Hindlimb muscle (tissue), 1 donor: Measurements from ENCODE around the gene ZNF473. TPM values are rescaled to one million over a fixed set of nuclear protein-coding genes. Genes with fewer than 3 reads are reported as not detected.
"Not testable (repeated sequence)": the region's sequence is repeated elsewhere in the genome, so short reads cannot be mapped to it uniquely, and the experiment has no call there.

Experiments used
- DNase-seq: peaks from one replicate; pipeline ENCODE4 v3.0.0-alpha.2; 2013
- polyA plus RNA-seq: library from polyadenylated mRNA; unstranded; fragments of 120-200 nt; gene quantifications from one replicate; pipeline ENCODE4 v1.2.1, GENCODE V29; 2013; ENCODE audit not compliant: insufficient read length

ZNF473 gene
- polyA plus RNA-seq, 1 donor = 8.0 TPM

DNA sequence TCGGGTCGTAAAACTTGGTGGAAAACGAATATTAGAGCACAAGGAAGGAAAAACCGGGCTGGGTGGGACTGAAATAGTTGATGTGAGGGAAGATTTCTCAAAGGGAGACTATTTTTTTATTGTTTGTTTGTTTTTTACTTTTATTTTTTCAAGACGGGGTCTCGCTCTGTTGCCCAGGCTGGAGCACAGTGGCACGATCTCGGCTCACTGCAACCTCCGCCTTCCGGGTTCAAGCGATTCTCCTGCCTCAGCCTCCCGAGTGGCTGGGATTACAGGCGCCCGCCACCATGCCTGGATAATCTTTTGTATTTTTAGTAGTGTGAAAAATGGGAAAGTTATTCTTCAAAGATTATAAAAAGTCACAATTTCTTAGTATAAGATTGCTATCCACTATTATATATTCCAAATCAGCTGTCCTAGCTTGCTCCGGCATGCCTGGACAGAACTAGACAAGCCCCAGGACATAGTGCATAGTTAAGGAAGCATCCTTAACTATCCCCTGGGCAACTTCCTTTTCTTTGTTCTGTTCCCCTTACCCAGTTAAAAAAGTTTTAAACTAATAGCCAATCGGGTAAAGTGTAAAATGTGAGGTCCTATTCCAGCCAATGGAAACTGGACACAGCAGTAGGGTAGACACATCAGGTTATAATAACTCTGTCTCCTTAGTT lies 25.6 kb downstream of the ZNF473 start:
- not testable (repeated sequence) for DNase-seq

DNA sequence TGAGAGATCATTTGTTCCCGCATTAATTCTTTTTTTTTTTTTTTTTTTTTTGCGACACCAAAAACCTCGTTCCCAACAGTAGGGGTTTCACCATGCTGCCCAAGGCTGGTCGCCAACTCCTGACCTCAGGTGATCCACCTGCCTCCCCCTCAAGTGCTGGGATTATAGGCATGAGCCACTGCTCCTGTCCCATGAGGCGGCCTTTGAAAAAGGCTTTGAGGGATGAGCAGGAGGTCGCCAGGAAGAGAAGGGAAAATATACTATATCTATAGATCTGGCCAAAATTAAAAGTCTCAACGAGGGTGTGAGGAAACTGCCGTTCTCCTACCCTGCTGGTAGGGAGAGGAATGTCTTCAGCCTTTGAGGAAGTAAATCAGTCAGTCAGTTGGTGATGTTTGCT lies 26.2 kb downstream of the ZNF473 start:
- no peak for DNase-seq

DNA sequence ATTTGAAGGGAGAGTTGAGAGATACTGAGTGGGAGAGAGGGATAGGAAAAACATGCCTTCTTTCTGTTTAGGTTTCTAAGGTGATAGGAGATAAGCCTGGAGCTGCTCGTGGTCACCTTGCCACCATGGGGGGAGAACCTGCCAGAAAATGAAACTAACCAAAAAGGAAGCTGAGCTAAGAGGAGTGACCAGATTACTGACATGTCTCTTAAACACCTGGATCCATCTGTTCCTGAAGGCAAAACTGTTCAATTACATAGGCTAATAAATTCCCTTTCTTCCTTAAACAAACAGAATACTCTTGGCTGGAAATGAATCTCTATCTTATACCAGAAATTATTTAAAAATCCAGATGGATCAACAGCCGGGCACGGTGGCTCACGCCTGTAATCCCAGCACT lies 27.3 kb downstream of the ZNF473 start:
- no peak for DNase-seq

DNA sequence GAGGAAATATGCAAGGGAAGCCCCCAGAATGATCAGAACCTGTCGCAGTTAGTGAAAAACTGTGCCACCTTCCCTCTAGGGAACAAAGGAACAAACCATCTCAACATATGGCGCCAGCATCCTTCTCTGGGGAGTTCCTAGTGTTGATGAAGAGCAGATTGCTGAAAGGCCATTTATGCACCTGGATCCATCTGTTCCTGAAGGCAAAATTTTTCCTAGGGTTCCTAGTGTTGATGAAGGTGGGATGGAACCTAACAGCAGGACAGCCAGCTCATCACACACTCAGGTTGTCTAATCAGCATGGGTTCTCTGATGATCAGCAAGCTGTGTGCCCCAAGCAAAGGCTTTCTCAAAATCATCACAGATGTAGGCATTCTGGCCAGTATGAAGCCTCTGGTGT lies 32.6 kb downstream of the ZNF473 start:
- DNase-seq = no peak

DNA sequence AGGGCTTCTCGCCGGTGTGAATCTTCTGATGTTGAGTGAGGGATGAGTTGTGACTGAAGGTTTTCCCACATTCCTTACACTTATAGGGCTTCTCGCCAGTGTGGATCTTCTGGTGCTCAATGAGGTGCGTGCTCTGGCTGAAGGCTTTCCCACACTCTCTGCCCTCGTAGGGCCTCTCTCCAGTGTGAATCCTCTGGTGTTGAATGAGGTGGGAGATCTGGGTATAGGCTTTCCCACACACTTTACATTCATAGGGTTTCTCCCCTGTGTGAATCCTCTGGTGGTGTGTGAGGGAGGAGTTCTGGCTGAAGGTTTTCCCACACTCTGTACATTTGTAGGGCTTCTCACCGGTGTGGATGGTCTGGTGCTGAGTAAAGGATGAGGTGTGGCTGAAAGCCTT lies 33.2 kb downstream of the ZNF473 start:
- no peak for DNase-seq

DNA sequence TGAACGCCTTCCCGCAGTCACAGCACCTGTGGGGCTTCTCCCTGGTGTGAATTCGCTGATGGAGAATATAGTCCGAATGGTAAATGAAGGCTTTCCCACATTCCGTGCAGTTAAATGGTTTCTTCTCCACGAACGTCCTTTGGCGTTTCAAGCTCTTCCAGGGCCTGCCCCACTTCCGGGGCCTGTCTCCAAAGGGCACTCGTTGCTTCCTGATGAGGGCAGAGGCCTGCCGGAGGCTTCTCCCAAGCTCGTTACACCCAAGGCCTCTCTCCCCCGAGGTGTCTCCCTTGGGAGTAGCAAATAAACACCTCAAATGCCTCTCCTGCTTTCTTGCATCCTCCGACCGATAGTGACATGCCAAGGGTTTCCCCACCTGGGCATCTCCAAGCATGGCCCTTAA lies 34.3 kb downstream of the ZNF473 start:
- no peak for DNase-seq

DNA sequence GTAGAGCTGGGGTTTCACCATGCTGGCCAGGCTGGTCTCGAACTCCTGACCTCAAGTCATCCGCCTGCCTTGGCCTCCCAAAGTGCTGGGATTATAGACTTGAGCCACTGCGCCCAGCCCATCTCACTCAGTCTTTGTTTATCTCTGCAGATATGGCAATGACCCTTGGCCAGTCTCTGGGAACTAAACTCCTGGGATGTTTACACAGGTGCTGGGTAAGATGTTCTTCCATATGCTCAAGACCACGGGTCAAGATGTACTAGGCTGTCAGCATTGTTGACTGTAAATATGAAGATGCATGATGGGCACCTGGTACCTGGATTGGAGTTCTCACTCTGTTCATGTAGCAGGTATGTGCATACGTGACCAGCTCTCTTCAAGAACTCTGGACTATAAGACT lies 35.8 kb downstream of the ZNF473 start:
- DNase-seq = no peak

DNA sequence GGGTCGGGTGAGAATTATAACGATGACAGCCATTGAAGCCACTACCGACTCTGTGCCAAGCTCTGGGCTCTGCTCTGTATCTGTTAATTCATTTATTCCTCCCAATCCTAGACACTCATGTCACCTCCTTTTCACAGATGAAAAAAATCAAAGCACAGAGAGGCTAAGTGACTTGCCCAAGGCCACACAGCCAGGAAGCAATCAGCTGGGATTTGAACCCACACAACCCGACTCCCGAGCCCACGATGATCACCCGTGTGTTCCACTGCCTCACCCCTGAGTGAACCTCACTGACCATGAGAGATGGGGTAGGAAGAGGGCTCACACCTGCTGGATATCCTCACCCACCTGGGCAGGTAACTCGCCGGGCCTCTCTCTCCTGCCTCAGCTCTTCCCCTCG lies 40.1 kb downstream of the ZNF473 start:
- no peak for DNase-seq

DNA sequence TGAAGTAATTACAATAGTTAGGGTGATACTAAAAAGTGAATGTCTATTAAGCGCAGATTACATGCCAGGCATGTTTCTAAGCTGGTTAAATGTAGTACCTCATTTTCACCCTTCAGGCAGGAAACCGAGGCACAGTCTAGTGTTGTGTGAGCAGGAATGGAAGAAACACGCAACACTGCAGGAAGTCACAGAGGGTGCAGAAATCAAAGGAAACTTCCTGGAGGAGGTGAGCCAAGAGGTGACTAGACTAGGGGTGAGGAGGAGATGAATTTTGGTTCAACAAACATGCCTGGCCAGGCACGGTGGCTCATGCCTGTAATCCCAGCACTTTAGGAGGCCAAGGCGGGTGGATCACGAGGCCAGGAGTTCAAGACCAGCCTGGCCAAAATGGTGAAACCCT lies 41.8 kb downstream of the ZNF473 start:
- DNase-seq = no peak

DNA sequence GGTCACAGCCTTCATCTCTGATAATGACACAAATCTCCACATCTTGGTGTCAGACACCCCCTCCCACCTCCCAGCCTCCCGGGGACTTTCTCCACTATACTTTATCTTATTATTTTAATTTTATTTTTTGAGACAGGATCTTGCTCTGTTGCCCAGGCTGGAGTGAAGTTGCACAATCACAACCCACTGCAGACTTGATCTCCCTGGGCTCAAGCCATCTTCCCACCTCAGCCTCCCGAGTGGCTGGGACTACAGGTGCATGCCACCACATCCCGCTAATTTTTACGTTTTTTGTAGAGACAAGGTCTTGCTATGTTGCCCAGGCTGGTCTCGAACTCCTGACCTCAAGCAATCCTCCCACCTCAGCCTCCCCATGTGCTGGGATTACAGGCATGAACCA lies 42.6 kb downstream of the ZNF473 start:
- DNase-seq = not testable (repeated sequence)

DNA sequence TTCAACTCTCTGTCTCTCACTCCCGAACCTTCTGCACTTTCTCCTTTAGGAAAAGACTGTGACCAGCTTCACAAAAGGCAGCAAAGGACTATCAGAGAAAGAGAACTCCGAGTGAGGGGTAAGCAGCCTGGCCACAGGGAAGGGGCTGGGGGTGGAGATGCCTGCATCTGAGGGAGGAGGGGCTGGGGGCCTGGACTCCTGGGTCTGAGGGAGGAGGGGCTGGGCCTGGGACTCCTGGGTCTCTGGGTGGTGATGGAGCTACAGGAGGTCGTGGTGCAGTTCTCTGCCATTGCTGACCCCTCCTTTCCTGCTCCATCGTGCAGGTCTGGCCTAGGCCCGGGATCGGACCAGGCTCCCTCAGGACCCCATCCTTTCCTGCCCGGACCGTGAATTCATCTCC lies 49.3 kb downstream of the ZNF473 start:
- DNase-seq = not testable (repeated sequence)

DNA sequence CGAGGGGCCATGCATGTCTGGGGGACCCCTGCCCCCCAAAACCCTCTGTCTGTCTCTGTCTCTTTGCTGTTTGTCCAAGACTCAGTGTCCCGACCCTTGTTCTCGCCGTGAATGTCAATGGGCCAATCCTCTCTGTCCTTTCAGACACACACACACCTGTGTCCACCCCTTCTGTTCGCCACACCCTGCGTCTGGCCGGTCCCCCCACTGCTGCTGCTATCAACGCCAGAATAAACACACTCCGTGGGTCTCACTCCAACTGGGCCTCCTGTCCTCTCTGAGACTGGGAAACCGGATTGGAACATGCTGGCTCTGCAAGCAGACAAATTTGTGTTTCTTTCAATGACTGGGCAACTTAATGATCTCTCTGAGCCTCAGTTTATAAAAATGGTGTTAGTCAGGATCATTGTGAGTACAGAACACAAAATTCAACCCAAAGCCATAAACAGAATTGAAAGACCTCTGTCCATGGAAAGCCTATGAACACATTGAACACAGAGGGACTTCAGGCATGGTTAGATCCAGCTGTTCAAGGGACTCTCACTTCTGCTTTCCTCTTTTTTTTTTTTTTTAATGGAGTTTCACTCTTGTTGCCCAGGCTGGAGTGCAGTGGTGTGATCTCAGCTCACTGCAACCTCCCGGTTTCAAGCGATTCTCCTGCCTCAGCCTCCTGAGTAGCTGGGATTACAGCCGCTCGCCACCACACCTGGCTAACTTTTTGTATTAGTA lies 50.0 kb downstream of the ZNF473 start:
- DNase-seq = not testable (repeated sequence)

DNA sequence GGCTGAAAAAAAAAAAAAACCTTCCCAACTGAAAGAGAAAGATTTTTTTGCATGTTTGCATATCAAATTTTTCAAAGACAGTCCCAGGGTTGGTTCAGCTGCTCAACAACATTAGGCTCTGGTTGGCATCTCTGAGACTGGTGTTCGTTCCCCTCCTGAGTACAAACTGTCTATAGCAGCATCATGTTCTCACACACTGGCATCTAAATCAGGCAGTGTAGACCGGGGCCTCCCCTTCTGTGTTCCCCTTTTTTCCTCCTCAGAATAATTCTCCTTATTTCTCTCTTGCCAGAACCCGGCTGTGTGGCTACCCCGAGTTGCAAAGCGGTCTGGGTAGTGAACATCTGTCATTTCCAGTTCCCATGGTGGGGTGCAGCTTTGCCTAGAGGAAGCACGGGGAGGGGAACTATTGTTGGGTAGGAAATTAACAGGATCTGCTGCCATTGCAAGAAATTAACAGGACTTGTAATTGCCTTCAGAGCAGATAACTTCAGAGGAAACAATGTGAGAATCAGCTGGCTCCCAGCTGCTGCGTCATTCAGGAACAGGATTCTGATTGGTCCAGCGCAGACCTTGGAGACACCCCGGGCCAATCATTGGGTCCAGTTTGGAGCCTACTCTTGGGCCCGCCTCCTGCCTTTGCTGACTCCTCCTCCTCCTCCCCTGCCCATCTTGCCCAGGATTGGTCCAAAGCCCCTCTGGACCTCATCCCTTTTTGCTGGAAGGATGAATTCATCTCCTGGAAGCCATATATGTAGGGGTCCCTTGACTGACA lies 51.0 kb downstream of the ZNF473 start:
- DNase-seq = not testable (repeated sequence)

DNA sequence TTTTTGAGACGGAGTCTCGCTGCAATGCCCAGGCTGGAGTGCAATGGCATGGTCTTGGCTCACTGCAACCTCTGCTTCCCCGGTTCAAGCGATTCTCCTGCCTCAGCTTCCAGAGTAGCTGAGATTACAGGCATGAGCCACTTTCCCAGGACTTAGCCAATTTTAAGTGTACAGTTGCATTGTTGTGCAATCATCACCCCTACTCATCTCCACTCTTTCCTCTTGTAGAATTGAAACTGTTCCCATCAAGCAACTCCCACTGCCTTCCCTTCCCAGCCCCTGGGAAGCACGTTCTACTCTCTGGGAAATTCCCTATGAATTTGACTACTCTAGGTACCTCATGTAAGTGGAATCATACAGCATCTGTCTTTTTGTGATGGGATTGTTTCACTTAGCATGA lies 53.2 kb downstream of the ZNF473 start:
- DNase-seq = not testable (repeated sequence)

DNA sequence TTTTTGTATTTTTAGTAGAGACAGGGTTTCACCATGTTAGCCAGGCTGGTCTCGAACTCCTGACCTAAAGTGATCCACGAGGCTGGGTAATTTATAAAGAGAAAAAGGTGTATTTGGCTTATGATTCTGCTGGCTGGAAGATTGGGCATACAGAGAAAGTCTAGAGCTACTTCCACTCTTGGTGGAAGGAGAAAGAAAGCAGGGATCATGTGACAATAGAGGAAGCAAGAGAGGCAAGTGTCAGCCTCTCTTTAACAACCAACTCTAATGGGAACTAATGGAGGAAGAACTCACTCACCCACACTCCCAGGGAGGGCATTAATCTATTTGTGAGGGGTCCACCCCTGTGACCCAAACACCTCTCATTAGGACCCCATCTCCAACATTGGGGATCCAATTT lies 58.6 kb downstream of the ZNF473 start:
- DNase-seq = not testable (repeated sequence)

DNA sequence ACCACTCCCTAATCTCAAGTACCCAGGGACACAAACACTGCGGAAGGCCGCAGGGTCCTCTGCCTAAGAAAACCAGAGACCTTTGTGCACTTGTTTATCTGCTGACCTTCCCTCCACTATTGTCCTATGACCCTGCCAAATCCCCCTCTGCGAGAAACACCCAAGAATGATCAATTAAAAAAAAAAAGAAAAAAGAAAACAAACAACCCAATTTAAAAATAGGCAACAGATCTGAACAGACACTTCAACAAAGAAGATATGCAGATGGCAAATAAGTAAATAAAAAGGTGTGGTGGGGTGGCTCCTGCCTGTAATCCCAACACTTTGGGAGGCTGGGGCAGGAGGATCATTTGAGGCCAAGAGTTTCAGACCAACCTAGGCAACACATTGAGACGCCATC lies 61.3 kb downstream of the ZNF473 start:
- not testable (repeated sequence) for DNase-seq

DNA sequence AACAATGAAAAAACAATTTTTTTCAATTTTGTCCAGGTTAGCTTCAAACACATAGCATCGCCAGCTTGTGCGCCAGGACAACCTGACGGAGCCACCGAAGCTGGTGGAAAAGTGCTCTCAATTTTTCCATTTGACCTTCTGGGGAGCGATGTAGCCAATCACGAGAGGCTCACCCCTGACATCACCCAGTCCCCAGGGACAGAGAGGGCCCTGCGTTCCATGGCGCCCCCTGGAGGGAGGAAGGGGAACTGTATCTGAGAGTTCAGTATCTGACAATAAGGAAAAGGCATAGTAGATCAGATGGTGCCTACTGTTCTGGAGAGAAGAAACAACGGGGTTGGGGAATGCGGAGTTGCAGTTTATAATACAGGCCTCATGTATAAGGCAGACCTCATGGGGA lies 64.9 kb downstream of the ZNF473 start:
- not testable (repeated sequence) for DNase-seq

DNA sequence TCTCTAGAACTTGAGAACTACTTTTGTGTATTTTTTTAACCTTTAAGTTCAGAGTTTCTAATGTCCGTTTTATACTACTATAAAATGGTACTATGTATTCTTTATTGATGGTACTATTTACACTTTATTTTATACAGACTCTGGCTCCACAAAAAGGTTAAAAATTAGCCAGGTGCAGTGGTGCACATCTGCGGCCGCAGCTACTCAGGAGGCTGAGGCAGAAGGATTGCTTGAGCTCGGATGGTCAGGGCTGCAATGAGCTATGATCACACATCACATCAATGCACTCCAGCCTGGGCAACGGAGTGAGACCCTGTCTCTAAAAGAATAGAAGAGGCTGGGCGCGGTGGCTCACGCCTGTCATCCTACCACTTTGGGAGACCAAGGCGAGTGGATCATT lies 66.0 kb downstream of the ZNF473 start:
- DNase-seq = not testable (repeated sequence)

DNA sequence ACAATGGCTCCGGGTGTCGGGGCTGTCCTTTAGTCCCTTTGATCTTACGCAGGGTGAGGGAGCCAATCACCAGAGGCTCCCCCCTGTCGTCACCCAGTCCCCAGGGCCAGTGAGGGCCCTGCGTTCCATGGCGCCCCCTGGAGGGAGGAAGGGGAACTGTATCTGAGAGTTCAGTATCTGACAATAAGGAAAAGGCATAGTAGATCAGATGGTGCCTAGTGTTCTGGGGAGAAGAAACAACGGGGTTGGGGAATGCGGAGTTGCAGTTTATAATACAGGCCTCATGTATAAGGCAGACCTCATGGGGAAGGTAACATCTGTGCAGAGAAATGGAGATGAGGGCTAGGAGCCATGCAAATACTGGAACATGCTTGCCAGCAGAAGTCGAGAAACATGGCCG lies 66.8 kb downstream of the ZNF473 start:
- not testable (repeated sequence) for DNase-seq

DNA sequence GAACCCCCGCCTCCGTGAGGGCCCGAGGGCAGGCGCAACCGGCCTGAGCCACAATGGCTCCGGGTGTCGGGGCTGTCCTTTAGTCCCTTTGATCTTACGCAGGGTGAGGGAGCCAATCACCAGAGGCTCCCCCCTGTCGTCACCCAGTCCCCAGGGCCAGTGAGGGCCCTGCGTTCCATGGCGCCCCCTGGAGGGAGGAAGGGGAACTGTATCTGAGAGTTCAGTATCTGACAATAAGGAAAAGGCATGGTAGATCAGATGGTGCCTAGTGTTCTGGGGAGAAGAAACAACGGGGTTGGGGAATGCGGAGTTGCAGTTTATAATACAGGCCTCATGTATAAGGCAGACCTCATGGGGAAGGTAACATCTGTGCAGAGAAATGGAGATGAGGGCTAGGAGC lies 72.1 kb downstream of the ZNF473 start:
- DNase-seq = not testable (repeated sequence)

DNA sequence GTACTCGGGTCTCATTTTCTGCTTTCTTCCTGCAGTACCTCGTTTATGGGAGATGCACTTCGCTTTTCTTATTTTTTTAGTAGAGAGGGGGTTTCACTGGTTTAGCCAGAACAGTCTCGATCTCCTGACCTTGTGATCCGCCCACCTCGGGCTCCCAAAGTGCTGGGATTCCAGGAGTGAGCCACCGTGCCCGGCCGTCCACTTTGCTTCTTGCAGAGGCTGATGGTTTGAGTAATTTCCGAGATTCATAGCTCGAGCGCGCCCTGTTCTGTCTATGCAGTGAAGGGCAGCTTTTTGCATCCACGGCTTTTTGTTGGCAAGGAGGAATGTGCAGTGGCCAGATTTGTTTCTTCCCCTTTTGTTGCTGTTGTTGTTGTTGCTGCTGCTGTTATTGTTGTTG lies 73.1 kb downstream of the ZNF473 start:
- DNase-seq = not testable (repeated sequence)

DNA sequence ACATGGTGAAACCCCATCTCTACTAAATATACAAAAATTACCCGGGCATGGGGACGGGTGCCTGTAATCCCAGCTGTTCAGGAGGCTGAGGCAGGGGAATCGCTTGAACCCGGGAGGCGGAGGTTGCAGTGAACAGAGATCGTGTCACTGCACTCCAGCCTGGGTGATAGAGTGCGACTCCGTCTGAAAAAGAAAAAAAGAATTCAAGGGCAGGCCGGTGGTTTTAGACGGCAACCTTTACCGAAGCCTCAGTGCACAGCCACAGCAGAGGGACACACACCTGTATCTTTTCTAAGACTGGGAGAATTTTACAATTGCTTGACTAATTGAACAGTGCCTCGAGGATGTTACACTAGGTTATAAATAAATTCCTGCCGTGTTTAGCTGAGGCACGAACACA lies 73.9 kb downstream of the ZNF473 start:
- not testable (repeated sequence) for DNase-seq

DNA sequence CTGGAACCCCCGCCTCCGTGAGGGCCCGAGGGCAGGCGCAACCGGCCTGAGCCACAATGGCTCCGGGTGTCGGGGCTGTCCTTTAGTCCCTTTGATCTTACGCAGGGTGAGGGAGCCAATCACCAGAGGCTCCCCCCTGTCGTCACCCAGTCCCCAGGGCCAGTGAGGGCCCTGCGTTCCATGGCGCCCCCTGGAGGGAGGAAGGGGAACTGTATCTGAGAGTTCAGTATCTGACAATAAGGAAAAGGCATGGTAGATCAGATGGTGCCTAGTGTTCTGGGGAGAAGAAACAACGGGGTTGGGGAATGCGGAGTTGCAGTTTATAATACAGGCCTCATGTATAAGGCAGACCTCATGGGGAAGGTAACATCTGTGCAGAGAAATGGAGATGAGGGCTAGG lies 75.1 kb downstream of the ZNF473 start:
- not testable (repeated sequence) for DNase-seq
